Sigmoid colon (tissue), 4 donors: Measurements from ENCODE around the gene PYGB.

ENCODE experiments used
- CTCF ChIP-seq, 4 experiments: fragments of 450-650 bp in 3 of 4; fragments of 200-600 bp in 1 of 4; IDR thresholded peaks; one replicate each; pipeline ENCODE4 v1.5.1; 2016 to 2019; ENCODE audit warnings: antibody characterized with exemption in 4 of 4, mild to moderate bottlenecking in 3 of 4, moderate library complexity in 2 of 4
- EP300 ChIP-seq, 4 donors: sonication (generic); formaldehyde crosslinking; IDR thresholded peaks; one replicate each; pipeline ENCODE4 v1.6.1; 2017; ENCODE audit warnings: antibody characterized with exemption in 4 of 4
- POLR2A ChIP-seq, 2 donors: fragments of 450-650 bp; IDR thresholded peaks; one replicate each; pipeline ENCODE4 v1.6.1; 2016; ENCODE audit warnings: antibody characterized with exemption in 2 of 2, mild to moderate bottlenecking in 2 of 2, moderate library complexity in 2 of 2
- POLR2AphosphoS5 ChIP-seq, 4 donors: sonication (generic); formaldehyde crosslinking; IDR thresholded peaks; one replicate each; pipeline ENCODE4 v1.6.1; 2017; ENCODE audit warnings: antibody characterized with exemption in 4 of 4

DNA sequence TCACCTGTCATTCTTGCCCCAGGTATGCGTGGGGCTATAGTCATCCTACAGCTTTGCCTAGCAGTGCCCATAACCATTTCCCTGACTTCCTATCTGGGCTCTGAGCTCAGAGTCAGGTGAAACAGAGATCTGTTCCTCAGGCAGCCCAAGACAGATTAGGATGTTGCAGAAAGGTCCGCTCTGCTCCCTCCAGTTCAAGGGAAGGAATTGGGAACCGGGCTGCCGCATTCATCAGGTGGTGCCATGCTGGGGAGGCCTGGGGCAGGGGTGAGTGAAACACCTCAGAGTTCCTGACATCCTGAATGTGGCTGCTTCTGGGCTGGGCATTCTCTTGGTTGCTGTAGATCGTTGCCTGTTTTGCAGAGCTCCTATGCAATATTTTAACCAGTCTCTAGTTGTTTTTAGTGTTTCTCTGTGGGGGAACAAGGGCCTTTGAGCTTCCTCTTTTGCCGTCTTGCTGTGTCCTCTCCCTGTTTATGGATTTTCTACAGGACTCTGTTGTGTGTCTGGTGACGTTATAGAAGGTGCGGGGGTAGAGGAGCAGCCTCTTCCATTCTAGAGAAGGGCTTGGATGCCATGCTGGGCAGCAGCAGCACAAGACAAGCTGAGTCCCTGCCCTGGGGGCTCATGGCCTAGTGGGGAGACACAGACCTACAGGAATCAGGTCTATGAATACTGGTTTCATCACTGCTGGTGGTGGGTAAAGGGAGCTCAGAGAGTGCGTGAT is 43.2 kb upstream of the PYGB start:
- TF ChIP-seq CTCF (IDR thresholded peaks at IDR 0.05), result no peak
- TF ChIP-seq EP300 (IDR thresholded peaks at IDR 0.05), result no peak
- TF ChIP-seq POLR2AphosphoS5 (IDR thresholded peaks at IDR 0.05), result no peak
- no peak for TF ChIP-seq POLR2A (IDR thresholded peaks at IDR 0.05)
